ENCODE measurements around the gene BARHL2.

- TF ChIP-seq CTCF (IDR thresholded peaks at IDR 0.05; ENCODE audit: extremely low read depth in 1 of 2, insufficient read depth in 1 of 2, low read depth in 1 of 2, low read length in 2 of 2), result no peak
- TF ChIP-seq MYC (IDR thresholded peaks at IDR 0.05; ENCODE audit: low read depth, low read length), result no peak
Observed at GRCh38 chr1:90671251-90671650, 45.9 kb downstream of the BARHL2 start.

Measured in endothelial cell of umbilical vein (primary cell).